Sigmoid colon (tissue), 4 donors: ENCODE results near the gene KCNB1.

Experiments
- POLR2A ChIP-seq, 2 donors: fragments of 450-650 bp; IDR thresholded peaks; one replicate each; pipeline ENCODE4 v1.6.1; 2016; ENCODE audit warnings: antibody characterized with exemption in 2 of 2, mild to moderate bottlenecking in 2 of 2, moderate library complexity in 2 of 2
- POLR2AphosphoS5 ChIP-seq, 4 donors: sonication (generic); formaldehyde crosslinking; IDR thresholded peaks; one replicate each; pipeline ENCODE4 v1.6.1; 2017; ENCODE audit warnings: antibody characterized with exemption in 4 of 4
- TF ChIP-seq, protein P1 (sequence below), 4 experiments: fragments of 450-650 bp in 3 of 4; fragments of 200-600 bp in 1 of 4; IDR thresholded peaks; one replicate each; pipeline ENCODE4 v1.5.1; 2016 to 2019; ENCODE audit warnings: antibody characterized with exemption in 4 of 4, mild to moderate bottlenecking in 3 of 4, moderate library complexity in 2 of 4

DNA sequence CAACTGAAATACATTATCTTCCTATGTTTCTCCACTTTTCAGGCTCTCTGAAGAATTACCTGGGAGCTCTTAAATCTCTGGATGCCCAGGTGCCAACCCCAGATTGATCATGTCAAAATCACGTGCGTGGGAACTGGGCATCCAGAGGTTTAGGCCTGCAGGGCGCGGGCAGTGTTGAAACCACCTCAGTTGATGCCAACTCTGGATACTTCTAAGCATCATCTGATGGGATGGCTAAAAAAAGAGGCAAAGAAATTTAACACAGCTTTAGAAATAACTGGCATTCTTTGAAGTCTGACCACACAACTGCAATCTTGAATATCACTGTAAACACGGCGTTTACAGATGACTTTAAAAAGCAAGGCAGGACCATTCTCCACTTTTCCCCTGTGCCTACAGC lies 43.6 kb upstream of the KCNB1 start:
- TF ChIP-seq, protein P1, sequence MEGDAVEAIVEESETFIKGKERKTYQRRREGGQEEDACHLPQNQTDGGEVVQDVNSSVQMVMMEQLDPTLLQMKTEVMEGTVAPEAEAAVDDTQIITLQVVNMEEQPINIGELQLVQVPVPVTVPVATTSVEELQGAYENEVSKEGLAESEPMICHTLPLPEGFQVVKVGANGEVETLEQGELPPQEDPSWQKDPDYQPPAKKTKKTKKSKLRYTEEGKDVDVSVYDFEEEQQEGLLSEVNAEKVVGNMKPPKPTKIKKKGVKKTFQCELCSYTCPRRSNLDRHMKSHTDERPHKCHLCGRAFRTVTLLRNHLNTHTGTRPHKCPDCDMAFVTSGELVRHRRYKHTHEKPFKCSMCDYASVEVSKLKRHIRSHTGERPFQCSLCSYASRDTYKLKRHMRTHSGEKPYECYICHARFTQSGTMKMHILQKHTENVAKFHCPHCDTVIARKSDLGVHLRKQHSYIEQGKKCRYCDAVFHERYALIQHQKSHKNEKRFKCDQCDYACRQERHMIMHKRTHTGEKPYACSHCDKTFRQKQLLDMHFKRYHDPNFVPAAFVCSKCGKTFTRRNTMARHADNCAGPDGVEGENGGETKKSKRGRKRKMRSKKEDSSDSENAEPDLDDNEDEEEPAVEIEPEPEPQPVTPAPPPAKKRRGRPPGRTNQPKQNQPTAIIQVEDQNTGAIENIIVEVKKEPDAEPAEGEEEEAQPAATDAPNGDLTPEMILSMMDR (IDR thresholded peaks at IDR 0.05) = no peak
- TF ChIP-seq POLR2A (IDR thresholded peaks at IDR 0.05) = no peak
- TF ChIP-seq POLR2AphosphoS5 (IDR thresholded peaks at IDR 0.05) = no peak
